SH-SY5Y (cell line): Measurements from ENCODE around the gene LRRC14B.

Experiments
- GATA2 ChIP-seq: IDR thresholded peaks from 2 replicates; pipeline ENCODE4 v1.6.1; 2011; ENCODE audit warnings: mild to moderate bottlenecking, low read depth, low read length
- GATA3 ChIP-seq: IDR thresholded peaks from 2 replicates; pipeline ENCODE4 v1.6.1; 2011; ENCODE audit warnings: low read depth, mild to moderate bottlenecking, low read length, moderate library complexity

LRRC14B gene

GRCh38 chr5:176296-176823 is 14.9 kb upstream of the LRRC14B start:
- TF ChIP-seq GATA2 (peak; percentile 54), GATA3 (no peak)

- TF ChIP-seq GATA3, result no peak
- no peak for TF ChIP-seq GATA2
Measured at GRCh38 chr5:178110-178509, 13.2 kb upstream of the LRRC14B start.

- no peak for TF ChIP-seq GATA3
- TF ChIP-seq GATA2, result no peak
Measured at GRCh38 chr5:179401-179800, 11.9 kb upstream of the LRRC14B start.

- TF ChIP-seq GATA2, result no peak
- no peak for TF ChIP-seq GATA3
Measured at GRCh38 chr5:180286-180918, 10.9 kb upstream of the LRRC14B start.

GRCh38 chr5:181160-181559 is 10.1 kb upstream of the LRRC14B start:
- TF ChIP-seq GATA2 (no peak), GATA3 (no peak)

- TF ChIP-seq GATA2 (no peak), GATA3 (no peak)
Measured at GRCh38 chr5:181566-181965, 9.7 kb upstream of the LRRC14B start.

- TF ChIP-seq GATA2 (no peak), GATA3 (no peak)
Measured at GRCh38 chr5:182126-182525, 9.2 kb upstream of the LRRC14B start.

- no peak for TF ChIP-seq GATA2
- TF ChIP-seq GATA3, result no peak
Measured at GRCh38 chr5:184471-184870, 6.8 kb upstream of the LRRC14B start.

GRCh38 chr5:185095-186070 is 5.9 kb upstream of the LRRC14B start:
- TF ChIP-seq GATA2 (no peak), GATA3 (no peak)

- TF ChIP-seq GATA2 (no peak), GATA3 (no peak)
Measured at GRCh38 chr5:186091-187041, 4.9 kb upstream of the LRRC14B start.

GRCh38 chr5:187042-187431 is 4.3 kb upstream of the LRRC14B start:
- TF ChIP-seq GATA2, result no peak
- TF ChIP-seq GATA3, result no peak

GRCh38 chr5:187617-188451 is 3.5 kb upstream of the LRRC14B start:
- TF ChIP-seq GATA2 (no peak), GATA3 (no peak)

GRCh38 chr5:188488-189481 is 2.5 kb upstream of the LRRC14B start:
- TF ChIP-seq GATA3 (no peak), GATA2 (no peak)

GRCh38 chr5:189486-189885 is 1.8 kb upstream of the LRRC14B start:
- TF ChIP-seq GATA2, result no peak
- no peak for TF ChIP-seq GATA3
